NCI-H1930 (cell line): ENCODE data around the gene TMEM179.

Experiments
- DNase-seq, 2 experiments: peaks; one replicate each; lab custom pipeline; 2025; lab: John Stamatoyannopoulos, UW

The TMEM179 gene

DNA sequence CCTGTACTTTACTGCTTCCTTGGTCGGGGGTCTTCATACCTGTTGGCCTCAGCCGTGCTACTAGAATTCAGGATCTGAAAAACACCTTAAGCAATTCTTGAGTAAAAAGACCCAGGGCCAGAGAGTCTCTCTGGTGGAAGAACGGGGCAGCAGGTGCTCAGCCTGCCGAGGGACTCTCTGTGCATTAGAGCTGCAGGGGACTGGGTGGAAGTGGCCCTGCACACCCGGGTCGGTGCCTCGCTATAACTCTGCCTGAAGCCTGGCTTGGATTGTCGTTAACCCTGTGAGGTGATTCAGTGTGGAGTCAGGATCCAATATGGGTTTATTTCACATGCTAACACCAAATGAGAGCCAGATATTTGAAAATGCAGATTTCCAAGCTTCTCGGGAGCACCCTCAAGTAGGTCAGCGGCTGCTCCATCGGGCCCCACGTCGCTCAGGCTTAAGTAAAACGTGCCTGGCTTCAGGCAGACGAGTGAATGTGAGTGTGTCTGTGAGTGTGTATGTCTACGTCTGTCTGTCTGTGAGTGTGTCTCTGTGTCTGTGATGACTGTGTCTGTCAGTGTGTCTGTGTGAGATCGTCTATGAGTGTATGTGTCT, 60.1 kb downstream of the TMEM179 start:
- DNase-seq, result no peak

DNA sequence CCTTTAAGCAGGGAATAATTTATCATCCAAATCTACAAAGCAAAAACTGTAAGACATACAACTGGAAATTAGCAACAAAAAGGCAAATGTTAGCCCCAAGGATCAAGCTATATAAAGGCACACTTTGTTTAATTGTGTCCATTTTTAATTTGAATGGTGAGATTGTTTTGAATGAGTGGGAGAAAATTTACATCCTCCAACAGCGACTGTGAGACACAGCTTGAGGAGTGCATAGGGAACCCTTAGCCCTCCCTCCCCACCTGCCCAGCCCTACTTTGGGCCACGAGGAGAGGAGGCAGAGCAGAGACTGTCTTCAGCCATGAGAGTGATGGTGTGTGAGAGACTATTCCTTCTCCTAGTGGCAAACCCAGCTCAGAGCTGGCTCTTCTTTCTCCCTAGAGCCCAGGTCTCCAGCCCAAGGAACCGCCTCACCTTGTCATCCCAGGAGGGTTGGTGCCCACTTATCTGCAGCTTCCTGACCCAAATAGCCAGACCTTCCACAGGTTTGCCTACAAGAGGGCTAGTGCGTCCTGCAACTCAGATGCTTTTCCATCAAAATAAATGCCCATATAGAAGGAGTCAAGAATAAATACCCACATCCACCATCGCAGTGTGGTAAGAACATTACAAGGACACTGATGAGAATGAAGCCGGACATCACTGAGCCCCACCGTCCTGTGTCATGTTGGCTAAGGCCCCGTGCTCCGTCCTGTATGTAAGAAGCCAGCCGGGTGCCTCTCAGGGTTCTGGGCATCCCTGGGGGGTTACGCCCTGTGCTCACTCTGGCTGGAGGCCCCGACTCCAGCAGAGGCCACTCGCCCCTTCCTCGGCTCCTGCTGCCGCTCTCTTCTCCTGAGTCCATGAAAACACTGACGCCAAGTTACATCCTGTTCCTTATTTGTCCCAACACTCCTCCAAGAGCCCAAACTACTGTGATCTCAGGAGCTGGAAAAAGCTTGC, 61.4 kb downstream of the TMEM179 start:
- DNase-seq, result no peak

DNA sequence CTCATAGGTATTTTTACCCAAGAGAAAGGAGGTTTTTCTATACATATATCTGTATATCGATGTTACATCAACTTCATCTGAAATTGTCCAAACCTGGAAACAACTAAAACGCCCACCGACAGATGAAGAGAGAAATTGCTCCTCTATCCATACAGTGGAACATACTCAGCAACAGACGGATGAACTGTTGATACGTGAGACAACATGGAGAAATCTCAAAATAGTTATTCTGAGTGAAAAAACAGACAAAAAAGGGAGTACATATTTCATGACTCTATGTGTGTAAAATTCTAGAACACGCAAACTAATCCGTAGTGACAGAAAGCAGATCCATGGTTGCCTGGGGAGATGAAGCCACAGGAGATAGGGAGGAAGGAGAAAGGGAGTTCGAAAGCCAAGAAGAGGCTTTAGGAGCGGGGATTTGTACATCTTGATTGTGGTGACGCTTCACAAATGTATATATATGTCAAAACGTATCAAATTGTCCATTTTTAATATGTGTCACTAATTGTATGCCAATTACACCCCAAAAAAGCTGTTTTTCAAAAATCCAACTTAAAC, 62.6 kb downstream of the TMEM179 start:
- DNase-seq, result no peak
